Panc1 (cell line): ENCODE data around the gene INO80C. TPM values are rescaled to one million over a fixed set of nuclear protein-coding genes. Genes with fewer than 3 reads are reported as not detected.
A peak's percentile ranks its signal among the peaks of the same experiment; 100 is the strongest.

Source experiments
- ATAC-seq: fragments of 200-7000 bp; cut with Tn5 transposase; 2 replicates; pipeline ENCODE4 v1.9.1; 2020; ENCODE audit warnings: mild to moderate bottlenecking, moderate library complexity
- BruUV-seq: library from RNA; stranded (reverse); fragments of 400-500 nt; replicated peaks from 2 replicates; lab custom pipeline; 2021; lab: Mats Ljungman, UMichigan
- CTCF ChIA-PET: fragments of 300-600 bp; sonication (Branson Sonifier 250); formaldehyde crosslinking; loops from one replicate; lab custom pipeline; 2022; ENCODE audit warnings: antibody characterized with exemption; lab: Charles Lee
- POLR2A ChIA-PET: fragments of 300-600 bp; sonication (Branson Sonifier 250); formaldehyde crosslinking; loops from one replicate; lab custom pipeline; 2022; ENCODE audit warnings: antibody characterized with exemption; lab: Charles Lee
- DNase-seq: peaks from one replicate; pipeline ENCODE4 v3.0.0-alpha.2; 2010; ENCODE audit warnings: low read depth, low spot score
- H3K27ac ChIP-seq: 2 replicates; pipeline ENCODE4 v1.5.1; 2011; ENCODE audit warnings: mild to moderate bottlenecking, low read length, inconsistent platforms
- H3K27me3 ChIP-seq: fragments of 200-500 bp; sonication (Bioruptor generic); 2 replicates; pipeline ENCODE4 v1.6.0; 2014; ENCODE audit warnings: low read length, inconsistent platforms; ENCODE audit not compliant: control insufficient read depth, insufficient read depth
- H3K36me3 ChIP-seq: fragments of 200-500 bp; sonication (Bioruptor generic); 2 replicates; pipeline ENCODE4 v1.5.1; 2014; ENCODE audit warnings: inconsistent platforms, mild to moderate bottlenecking, low read length, moderate library complexity; ENCODE audit not compliant: control insufficient read depth, insufficient read depth
- H3K4me1 ChIP-seq: 2 replicates; pipeline ENCODE4 v1.5.1; 2011; ENCODE audit warnings: inconsistent platforms, mild to moderate bottlenecking, low read length, moderate library complexity; ENCODE audit not compliant: control insufficient read depth, insufficient read depth
- H3K4me3 ChIP-seq, 2 experiments: 2 replicates each; pipeline ENCODE4 v1.5.1; 2011 to 2012; ENCODE audit warnings: low read depth in 2 of 2, low read length in 2 of 2, mild to moderate bottlenecking in 2 of 2, inconsistent platforms in 1 of 2, moderate library complexity in 1 of 2
- H3K9me3 ChIP-seq: fragments of 200-500 bp; sonication (Bioruptor generic); 2 replicates; pipeline ENCODE4 v1.5.1; 2014; ENCODE audit warnings: low read depth, mild to moderate bottlenecking, inconsistent platforms, low read length, moderate library complexity; ENCODE audit not compliant: control insufficient read depth, insufficient read depth
- POLR2AphosphoS5 ChIP-seq: IDR thresholded peaks from 2 replicates; pipeline ENCODE4 v1.6.1; 2012; ENCODE audit warnings: mild to moderate bottlenecking, low read depth, low read length, moderate library complexity
- SIN3A ChIP-seq: IDR thresholded peaks from 2 replicates; pipeline ENCODE4 v1.6.1; 2012; ENCODE audit warnings: low read depth, mild to moderate bottlenecking, low read length, moderate library complexity, borderline replicate concordance; ENCODE audit not compliant: insufficient read depth
- TCF7L2 ChIP-seq: IDR thresholded peaks from 2 replicates; pipeline ENCODE4 v1.6.1; 2011; ENCODE audit warnings: mild to moderate bottlenecking, low read depth, low read length, inconsistent platforms
- in situ Hi-C: cut with HindIII; loops from 2 replicates; pipeline ENCODE4 v1.10.0; 2016; ENCODE audit warnings: low sequenced_read_pairs, low pct_unique_long_range_greater_than_20kb
- intact Hi-C: fragments of 100-400 bp; cut with micrococcal nuclease; formaldehyde crosslinking; loops from one replicate; pipeline ENCODE4 v1.10.0; 2022; ENCODE audit not compliant: unreplicated experiment
- total RNA-seq: library from RNA; stranded (reverse); gene quantifications from one replicate; pipeline ENCODE4 v1.2.1, GENCODE V29; 2021; ENCODE audit not compliant: unreplicated experiment
- TF ChIP-seq, protein P1 (sequence below): fragments of 450-650 bp; IDR thresholded peaks from 2 replicates; pipeline ENCODE4 v1.5.1; 2017; ENCODE audit warnings: mild to moderate bottlenecking
- TF ChIP-seq, protein P2 (sequence below), 2 experiments: IDR thresholded peaks; 2 replicates each; pipeline ENCODE4 v1.6.1; 2011 to 2012; ENCODE audit warnings: low read depth in 2 of 2, control low read depth in 1 of 2, low read length in 1 of 2, mild to moderate bottlenecking in 1 of 2, moderate library complexity in 1 of 2; ENCODE audit not compliant: insufficient read depth in 1 of 2

The INO80C gene
- total RNA-seq, 1 experiment from 2014 or later: 25.8 TPM

DNA sequence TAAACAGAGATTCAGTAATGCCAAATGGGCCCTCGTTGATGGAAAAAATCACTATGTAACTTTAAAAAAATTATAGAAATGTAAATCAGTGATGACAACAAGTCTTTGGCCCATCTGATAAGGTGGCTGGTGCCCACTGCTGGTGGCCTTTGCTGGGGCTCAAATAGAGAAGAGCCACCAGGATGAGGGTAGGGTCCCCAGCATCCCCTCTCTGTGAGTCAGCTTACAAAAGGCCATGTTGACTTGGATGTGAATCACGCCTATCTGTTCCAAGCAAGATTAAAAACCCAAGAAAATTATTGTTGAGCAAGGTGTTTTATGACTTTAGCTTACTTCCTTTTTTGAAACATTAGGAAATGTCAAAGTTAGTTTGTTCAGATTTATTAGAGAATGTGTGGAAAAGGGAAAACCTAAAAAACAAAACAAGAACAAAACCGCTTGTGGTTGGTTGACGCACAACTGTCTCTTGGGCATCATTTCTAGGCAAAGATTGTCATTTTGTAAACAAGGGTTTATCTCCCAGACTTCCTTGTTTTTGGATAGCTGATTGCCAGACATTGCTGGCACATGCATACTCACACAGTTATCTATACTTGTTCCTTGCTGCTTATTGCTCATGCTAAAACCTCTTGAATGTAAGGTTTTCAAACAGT, 66.9 kb downstream of the INO80C start:
- CTCF ChIA-PET: no interaction called here
- Histone ChIP-seq H3K27ac (peak overlapping the region; percentile 4; the same call in 1 of the 2 replicates), H3K9me3 (no peaks in the 10 kb centered on the region), H3K27me3 (no peaks in the 10 kb centered on the region), H3K4me3 (no peak overlapping the region), H3K36me3 (no peaks in the 10 kb centered on the region), H3K4me1 (no peaks in the 10 kb centered on the region)
- TF ChIP-seq SIN3A (no peak), POLR2AphosphoS5 (no peak), TCF7L2 (no peak)
- TF ChIP-seq, protein P1, sequence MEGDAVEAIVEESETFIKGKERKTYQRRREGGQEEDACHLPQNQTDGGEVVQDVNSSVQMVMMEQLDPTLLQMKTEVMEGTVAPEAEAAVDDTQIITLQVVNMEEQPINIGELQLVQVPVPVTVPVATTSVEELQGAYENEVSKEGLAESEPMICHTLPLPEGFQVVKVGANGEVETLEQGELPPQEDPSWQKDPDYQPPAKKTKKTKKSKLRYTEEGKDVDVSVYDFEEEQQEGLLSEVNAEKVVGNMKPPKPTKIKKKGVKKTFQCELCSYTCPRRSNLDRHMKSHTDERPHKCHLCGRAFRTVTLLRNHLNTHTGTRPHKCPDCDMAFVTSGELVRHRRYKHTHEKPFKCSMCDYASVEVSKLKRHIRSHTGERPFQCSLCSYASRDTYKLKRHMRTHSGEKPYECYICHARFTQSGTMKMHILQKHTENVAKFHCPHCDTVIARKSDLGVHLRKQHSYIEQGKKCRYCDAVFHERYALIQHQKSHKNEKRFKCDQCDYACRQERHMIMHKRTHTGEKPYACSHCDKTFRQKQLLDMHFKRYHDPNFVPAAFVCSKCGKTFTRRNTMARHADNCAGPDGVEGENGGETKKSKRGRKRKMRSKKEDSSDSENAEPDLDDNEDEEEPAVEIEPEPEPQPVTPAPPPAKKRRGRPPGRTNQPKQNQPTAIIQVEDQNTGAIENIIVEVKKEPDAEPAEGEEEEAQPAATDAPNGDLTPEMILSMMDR: no peak
- TF ChIP-seq, protein P2, sequence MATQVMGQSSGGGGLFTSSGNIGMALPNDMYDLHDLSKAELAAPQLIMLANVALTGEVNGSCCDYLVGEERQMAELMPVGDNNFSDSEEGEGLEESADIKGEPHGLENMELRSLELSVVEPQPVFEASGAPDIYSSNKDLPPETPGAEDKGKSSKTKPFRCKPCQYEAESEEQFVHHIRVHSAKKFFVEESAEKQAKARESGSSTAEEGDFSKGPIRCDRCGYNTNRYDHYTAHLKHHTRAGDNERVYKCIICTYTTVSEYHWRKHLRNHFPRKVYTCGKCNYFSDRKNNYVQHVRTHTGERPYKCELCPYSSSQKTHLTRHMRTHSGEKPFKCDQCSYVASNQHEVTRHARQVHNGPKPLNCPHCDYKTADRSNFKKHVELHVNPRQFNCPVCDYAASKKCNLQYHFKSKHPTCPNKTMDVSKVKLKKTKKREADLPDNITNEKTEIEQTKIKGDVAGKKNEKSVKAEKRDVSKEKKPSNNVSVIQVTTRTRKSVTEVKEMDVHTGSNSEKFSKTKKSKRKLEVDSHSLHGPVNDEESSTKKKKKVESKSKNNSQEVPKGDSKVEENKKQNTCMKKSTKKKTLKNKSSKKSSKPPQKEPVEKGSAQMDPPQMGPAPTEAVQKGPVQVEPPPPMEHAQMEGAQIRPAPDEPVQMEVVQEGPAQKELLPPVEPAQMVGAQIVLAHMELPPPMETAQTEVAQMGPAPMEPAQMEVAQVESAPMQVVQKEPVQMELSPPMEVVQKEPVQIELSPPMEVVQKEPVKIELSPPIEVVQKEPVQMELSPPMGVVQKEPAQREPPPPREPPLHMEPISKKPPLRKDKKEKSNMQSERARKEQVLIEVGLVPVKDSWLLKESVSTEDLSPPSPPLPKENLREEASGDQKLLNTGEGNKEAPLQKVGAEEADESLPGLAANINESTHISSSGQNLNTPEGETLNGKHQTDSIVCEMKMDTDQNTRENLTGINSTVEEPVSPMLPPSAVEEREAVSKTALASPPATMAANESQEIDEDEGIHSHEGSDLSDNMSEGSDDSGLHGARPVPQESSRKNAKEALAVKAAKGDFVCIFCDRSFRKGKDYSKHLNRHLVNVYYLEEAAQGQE (IDR thresholded peaks at IDR 0.05; ENCODE audit: insufficient read depth in 1 of 2, low read depth in 2 of 2, low read length in 1 of 2): no peak
- in situ Hi-C loops (no loop called here), intact Hi-C loops (no loop called here)
- ATAC-seq (no peak), DNase-seq (no peak)
- no TSS peak for BruUV-seq
- POLR2A ChIA-PET: no interaction called here

DNA sequence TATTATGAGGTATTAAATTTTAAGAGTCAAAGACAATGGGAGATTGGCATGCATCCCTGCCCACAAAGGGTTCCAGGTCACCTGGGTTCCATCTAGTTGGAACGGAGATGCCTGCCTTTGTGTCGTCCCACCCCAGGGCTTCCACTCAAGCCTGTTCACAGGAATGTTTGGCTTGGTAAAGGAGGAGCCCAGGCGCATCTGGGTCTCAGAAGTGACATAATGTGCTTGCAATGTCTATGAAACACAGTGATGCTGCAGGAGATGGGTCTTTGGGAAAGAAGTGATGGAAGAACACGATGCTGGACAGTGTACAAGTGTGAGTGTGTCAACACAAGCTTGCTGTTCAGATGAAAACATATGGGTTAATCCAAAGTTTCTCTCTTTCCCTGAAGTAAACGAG, 71.0 kb downstream of the INO80C start:
- ATAC-seq (no peak), DNase-seq (no peak)
- no peaks in the 10 kb centered on the region for H3K9me3 ChIP-seq
- H3K27me3 ChIP-seq: no peaks in the 10 kb centered on the region
- intact Hi-C loops (no loop called here), in situ Hi-C loops (no loop called here)
- BruUV-seq: no TSS peak
- ChIA-PET POLR2A (no interaction called here), CTCF (no interaction called here)
- TF ChIP-seq, protein P1: no peak
- TF ChIP-seq POLR2AphosphoS5: no peak
- no peak for TF ChIP-seq TCF7L2
- TF ChIP-seq, protein P2 (IDR thresholded peaks at IDR 0.05; ENCODE audit: insufficient read depth in 1 of 2, low read depth in 2 of 2, low read length in 1 of 2): no peak
- no peak for TF ChIP-seq SIN3A
- H3K4me1 ChIP-seq: no peaks in the 10 kb centered on the region; the same call in 1 of the 2 replicates
- H3K27ac ChIP-seq: no peak overlapping the region; the same call in 1 of the 2 replicates
- no peak overlapping the region for H3K4me3 ChIP-seq
- H3K36me3 ChIP-seq: no peaks in the 10 kb centered on the region
